GM18526 (cell line): ENCODE data around the gene LMX1A.

Experiments
- POLR2A ChIP-seq: IDR thresholded peaks from 3 replicates; pipeline ENCODE4 v1.6.1; 2011; ENCODE audit not compliant: insufficient read length; ENCODE audit errors: extremely low read depth

The LMX1A gene

GRCh38 chr1:165355977-165356811, at the start of gene LMX1A:
TSS of gene LMX1A (minus strand) at chr1:165356715. CDS start at chr1:165355559, 1,156 bp downstream.
- TF ChIP-seq POLR2A, result no peak

GRCh38 chr1:165403835-165404482, 47.4 kb upstream of the LMX1A start:
- no peak for TF ChIP-seq POLR2A

GRCh38 chr1:165402517-165403111, 46.1 kb upstream of the LMX1A start:
- TF ChIP-seq POLR2A, result no peak

DNA sequence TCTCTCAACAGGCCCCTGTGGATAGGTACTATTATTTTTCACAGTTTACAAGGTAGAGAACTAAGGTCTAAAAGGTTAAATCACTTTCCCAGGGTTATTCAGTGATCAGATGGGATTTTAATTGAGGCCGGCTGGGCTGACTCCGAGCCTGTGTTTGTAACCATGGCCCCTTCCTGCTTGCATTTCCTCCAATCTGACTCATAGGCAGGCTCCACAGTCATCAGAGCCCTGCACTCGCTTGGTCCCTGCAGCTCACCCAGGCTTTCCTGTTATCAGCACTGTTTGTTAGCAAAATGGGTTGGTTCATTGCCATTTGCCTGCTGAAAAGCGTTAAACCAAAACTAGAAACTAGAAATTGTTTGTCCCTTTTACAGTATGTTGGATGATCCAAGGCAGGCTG, 41.4 kb upstream of the LMX1A start:
- no peak for TF ChIP-seq POLR2A

DNA sequence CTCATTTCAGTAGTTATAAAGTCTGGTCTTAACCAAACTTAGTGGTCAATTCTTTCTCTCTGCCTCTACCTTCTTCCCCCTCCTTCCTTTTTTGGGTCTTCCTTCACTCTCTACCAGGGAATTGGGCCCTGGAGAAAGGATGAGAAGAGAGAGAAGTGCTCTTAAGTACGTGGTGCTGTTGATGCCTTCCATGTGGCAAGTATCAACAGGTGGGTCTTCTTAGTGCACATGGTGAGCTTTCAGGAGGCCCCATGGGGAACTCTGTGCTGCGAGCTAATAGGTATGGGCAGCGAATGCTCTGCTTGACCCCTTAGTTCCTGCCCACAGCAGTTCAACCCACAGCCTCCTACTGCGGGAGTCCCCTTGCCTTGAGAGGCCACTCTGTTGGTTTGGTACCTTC, 39.4 kb upstream of the LMX1A start:
- TF ChIP-seq POLR2A, result no peak

- TF ChIP-seq POLR2A, result no peak
These were observed 39.0 kb upstream of the LMX1A start for GRCh38 chr1:165395478-165395877.

GRCh38 chr1:165392634-165393571, 36.4 kb upstream of the LMX1A start:
- TF ChIP-seq POLR2A, result no peak

DNA sequence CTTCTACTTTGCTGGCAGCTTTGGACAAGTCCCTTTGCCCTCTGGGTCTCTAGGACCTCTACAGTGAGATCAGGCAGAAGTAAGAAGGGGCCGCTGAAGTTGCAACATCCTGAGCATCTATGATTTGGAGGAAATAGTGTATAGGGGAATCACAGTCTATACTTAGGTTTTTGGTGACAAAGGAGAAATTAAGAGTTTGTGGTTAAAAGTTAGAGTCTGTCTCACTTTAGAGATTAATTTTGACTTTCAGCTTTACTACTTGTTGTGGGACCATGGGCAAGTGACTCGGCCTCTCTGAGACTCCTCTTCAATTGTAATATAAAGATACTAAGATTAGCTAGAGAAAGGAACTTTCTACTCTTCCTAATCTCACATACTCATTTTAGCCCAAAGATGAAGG, 33.1 kb upstream of the LMX1A start:
- no peak for TF ChIP-seq POLR2A

- no peak for TF ChIP-seq POLR2A
These were observed 31.4 kb upstream of the LMX1A start for GRCh38 chr1:165387961-165388360.

GRCh38 chr1:165387505-165387904, 31.0 kb upstream of the LMX1A start:
- TF ChIP-seq POLR2A, result no peak

DNA sequence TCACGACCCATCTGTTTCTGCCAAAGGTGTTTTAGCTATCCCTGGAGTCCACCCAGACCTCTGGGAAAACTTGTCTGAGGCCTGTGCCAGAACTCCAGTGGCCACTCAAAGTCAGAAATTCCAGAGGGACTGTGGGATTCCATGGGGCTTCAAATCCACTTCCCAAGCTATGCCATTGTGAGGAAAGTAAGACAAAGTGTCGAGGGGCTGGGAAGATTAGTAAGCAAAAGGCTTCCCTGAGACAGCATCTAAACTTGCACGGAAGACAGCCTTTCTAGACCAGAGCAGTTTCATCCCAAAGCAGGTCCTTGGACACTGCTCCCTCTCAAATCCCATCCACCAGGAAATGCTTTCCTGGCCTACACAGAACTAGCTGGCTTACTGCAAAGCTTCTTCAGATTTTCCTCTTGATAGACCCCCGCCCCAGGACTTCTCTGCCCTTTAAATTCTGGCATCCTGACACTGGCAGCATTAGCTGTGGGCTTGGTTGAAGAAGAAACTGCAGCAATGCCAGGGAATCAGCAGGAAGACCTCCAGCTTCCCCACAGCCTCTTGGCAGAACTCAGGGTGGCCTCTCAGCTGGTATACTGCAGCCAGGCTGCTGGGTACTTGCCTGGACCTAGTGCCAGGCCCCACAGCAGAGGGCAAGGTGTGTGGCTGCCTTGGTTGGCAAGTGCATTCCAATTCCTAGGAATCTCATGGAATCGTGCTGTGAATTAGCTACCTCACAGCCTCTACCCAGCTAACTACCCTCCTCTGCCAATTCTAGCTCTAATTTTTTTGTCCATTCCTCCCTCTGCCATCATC, 27.3 kb upstream of the LMX1A start:
- TF ChIP-seq POLR2A, result no peak

DNA sequence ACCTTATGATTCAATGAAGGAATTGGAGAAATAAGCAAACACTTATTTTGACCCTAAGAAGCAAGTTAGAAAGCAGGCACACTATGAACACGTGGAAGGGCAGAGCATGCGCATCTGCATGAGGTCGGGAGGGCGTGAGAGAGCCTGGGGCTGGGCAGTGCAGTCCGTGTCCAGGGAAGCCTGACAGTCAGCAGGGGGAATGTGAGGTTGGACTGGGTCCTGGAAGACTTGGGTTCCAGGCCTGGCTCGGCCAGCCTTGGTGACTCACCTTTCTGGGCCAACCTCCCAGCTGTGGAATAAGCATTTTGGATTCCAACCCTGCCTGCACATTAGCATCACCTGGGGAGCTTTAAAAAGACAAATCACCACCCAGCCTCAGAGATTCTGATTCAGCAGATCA, 26.6 kb upstream of the LMX1A start:
- TF ChIP-seq POLR2A, result no peak

DNA sequence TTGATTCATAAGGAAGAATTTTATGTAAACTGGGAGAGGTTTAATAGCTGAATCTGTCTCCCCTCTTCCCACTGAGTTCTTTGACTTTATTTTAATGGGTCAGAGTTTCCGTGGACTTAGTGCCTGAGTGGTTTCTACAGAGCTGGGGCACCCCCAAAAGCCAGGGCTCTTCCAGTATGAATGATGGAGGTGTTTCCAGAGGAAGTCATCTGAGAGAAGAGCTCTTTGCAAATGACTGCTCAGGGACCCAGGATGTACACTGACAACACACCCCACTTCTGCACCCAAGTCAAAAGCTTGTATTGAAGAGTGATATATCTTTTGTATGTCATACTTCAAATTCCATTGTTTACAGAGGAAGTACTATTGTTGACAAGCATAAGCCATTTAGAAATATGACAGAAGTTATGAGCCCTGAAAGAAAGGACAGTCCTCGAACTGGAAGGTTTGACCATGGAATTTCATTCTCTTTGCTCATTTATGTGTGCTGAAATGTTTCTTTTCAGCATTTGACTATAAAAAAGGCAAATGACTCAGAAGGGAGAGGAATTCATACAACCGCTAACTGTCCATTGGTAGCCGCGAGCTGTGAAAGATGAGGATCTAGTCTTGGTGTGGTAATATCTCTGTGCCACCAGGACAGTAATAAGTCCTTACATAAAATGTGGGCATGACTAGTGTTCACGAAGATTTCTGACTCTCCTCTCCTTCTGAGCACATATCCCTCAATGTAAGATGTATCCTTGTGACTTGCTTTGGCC, 25.4 kb upstream of the LMX1A start:
- TF ChIP-seq POLR2A, result no peak
